ENCODE measurements around the gene STRC.
"Not testable (repeated sequence)": the region's sequence is repeated elsewhere in the genome, so short reads cannot be mapped to it uniquely, and the experiment has no call there.

The STRC gene

GRCh38 chr15:43618700-43619099 is at the start of gene STRC:
STRC (minus strand) TSS chr15:43618800; CDS start chr15:43618722, 78 bp downstream.
- not testable (repeated sequence) for DNase-seq

GRCh38 chr15:43666177-43666576 is 47.6 kb upstream of the STRC start:
- not testable (repeated sequence) for DNase-seq

GRCh38 chr15:43663333-43663732 is 44.7 kb upstream of the STRC start:
- not testable (repeated sequence) for DNase-seq

GRCh38 chr15:43662293-43662692 is 43.7 kb upstream of the STRC start:
- DNase-seq = not testable (repeated sequence)

GRCh38 chr15:43659727-43660126 is 41.1 kb upstream of the STRC start:
- not testable (repeated sequence) for DNase-seq

- not testable (repeated sequence) for DNase-seq
Observed at GRCh38 chr15:43649430-43649926, 30.9 kb upstream of the STRC start.

- DNase-seq = no peak
Observed at GRCh38 chr15:43648649-43649429, 30.2 kb upstream of the STRC start, which contains the start of gene CATSPER2. CATSPER2 (minus strand) TSS chr15:43648844; CDS start chr15:43648061, 783 bp downstream.

- DNase-seq = not testable (repeated sequence)
Observed at GRCh38 chr15:43638464-43639204, 20.0 kb upstream of the STRC start.

GRCh38 chr15:43626937-43627336 is 8.3 kb upstream of the STRC start:
- DNase-seq = not testable (repeated sequence)

- no peak for DNase-seq
Observed at GRCh38 chr15:43625106-43625505, 6.5 kb upstream of the STRC start.

GRCh38 chr15:43622068-43622799 is 3.6 kb upstream of the STRC start:
- not testable (repeated sequence) for DNase-seq

- DNase-seq = not testable (repeated sequence)
Observed at GRCh38 chr15:43617750-43618149, 850 bp downstream of the STRC start.

- not testable (repeated sequence) for DNase-seq
Observed at GRCh38 chr15:43602233-43602632, 16.4 kb downstream of the STRC start.

GRCh38 chr15:43600200-43600599 is 18.4 kb downstream of the STRC start:
- not testable (repeated sequence) for DNase-seq

- DNase-seq = not testable (repeated sequence)
Observed at GRCh38 chr15:43599131-43599530, 19.5 kb downstream of the STRC start.

GRCh38 chr15:43593328-43594190 is 25.0 kb downstream of the STRC start, which contains the start of gene CKMT1B:
CKMT1B (plus strand) TSS chr15:43594027; CDS start chr15:43594219, 192 bp downstream.
- not testable (repeated sequence) for DNase-seq

GRCh38 chr15:43592841-43593240 is 25.8 kb downstream of the STRC start:
- not testable (repeated sequence) for DNase-seq

- DNase-seq = not testable (repeated sequence)
Observed at GRCh38 chr15:43589778-43590466, 28.7 kb downstream of the STRC start, which contains the start of gene PPIP5K1. PPIP5K1 (minus strand) TSS chr15:43590208; CDS start chr15:43584504, 5,704 bp downstream.

- not testable (repeated sequence) for DNase-seq
Observed at GRCh38 chr15:43574607-43575006, 44.0 kb downstream of the STRC start.

GRCh38 chr15:43566615-43567014 is 52.0 kb downstream of the STRC start:
- not testable (repeated sequence) for DNase-seq

- not testable (repeated sequence) for DNase-seq
Observed at GRCh38 chr15:43563793-43564192, 54.8 kb downstream of the STRC start.

All from hematopoietic multipotent progenitor cell treated with erythropoietin and hydrocortisone succinate and interleukin-3 and kit ligand, for 4 days (in vitro differentiated cells).